ENCODE data around the gene ZMYM5.
"Not testable (repeated sequence)": the region's sequence is repeated elsewhere in the genome, so short reads cannot be mapped to it uniquely, and the experiment has no call there.

Gene ZMYM5

DNA sequence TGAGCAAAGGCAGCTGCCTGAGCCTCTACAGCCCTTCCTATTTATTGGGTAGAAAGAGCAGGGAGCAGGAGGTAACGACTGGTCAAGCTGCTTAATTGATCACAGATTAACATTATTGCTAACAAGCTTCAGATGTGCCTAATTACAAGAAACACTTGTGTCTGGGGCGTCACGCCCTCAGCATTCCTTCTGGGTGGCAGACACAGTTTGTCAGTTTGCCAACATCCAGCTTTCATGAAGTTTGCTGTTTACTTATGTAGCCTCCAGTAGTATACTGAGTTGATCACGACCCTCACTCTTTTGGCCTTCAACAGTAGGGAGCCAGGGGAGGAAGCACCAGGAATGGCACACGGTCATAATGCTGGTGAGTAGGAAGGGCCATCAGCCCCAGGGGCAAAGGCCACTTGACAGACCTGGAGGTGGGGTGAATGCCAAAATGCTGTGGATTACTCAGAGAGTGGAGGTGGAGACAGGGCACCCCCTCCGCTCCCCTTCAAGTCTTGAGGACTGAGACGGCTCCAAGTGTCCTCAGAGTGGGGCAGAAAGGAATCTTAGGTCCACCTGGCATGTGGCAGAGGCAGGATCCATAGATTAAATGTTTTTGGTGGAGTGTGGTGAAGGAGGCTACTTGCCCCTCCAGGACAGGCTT lies 45.8 kb downstream of the ZMYM5 start:
- Histone ChIP-seq H3K27me3 (ENCODE audit: control insufficient read depth, insufficient read depth, low read length) (no peaks in the 10 kb centered on the region), H3K4me3 (ENCODE audit: low read depth, low read length) (no peak overlapping the region), H3K4me1 (ENCODE audit: control insufficient read depth, insufficient read depth, low read length) (peaks cover 2% of the 10 kb centered on the region), H3K36me3 (ENCODE audit: control insufficient read depth, insufficient read depth, low read length) (no peaks in the 10 kb centered on the region), H3K9ac (ENCODE audit: low read depth, low read length) (no peak overlapping the region), H3K9me3 (ENCODE audit: control insufficient read depth, insufficient read depth, low read length) (no peaks in the 10 kb centered on the region)

GRCh38 chr13:19817106-19817505 lies 46.3 kb downstream of the ZMYM5 start:
- Histone ChIP-seq H3K4me1 (ENCODE audit: control insufficient read depth, insufficient read depth, low read length) (peaks cover 2% of the 10 kb centered on the region), H3K4me3 (ENCODE audit: low read depth, low read length) (no peak overlapping the region), H3K27me3 (ENCODE audit: control insufficient read depth, insufficient read depth, low read length) (no peaks in the 10 kb centered on the region), H3K36me3 (ENCODE audit: control insufficient read depth, insufficient read depth, low read length) (no peaks in the 10 kb centered on the region), H3K9me3 (ENCODE audit: control insufficient read depth, insufficient read depth, low read length) (no peaks in the 10 kb centered on the region), H3K9ac (ENCODE audit: low read depth, low read length) (no peak overlapping the region)

- H3K36me3 ChIP-seq (ENCODE audit: control insufficient read depth, insufficient read depth, low read length); H3K4me1 ChIP-seq (ENCODE audit: control insufficient read depth, insufficient read depth, low read length); H3K27me3 ChIP-seq (ENCODE audit: control insufficient read depth, insufficient read depth, low read length); H3K4me3 ChIP-seq (ENCODE audit: low read depth, low read length); H3K9me3 ChIP-seq (ENCODE audit: control insufficient read depth, insufficient read depth, low read length); H3K9ac ChIP-seq (ENCODE audit: low read depth, low read length): not testable (repeated sequence)
These were observed 47.6 kb downstream of the ZMYM5 start for GRCh38 chr13:19815842-19816241.

- no peaks in the 10 kb centered on the region for H3K9me3 ChIP-seq (ENCODE audit: control insufficient read depth, insufficient read depth, low read length)
- no peaks in the 10 kb centered on the region for H3K27me3 ChIP-seq (ENCODE audit: control insufficient read depth, insufficient read depth, low read length)
- H3K9ac ChIP-seq (ENCODE audit: low read depth, low read length): no peak overlapping the region
- no peak overlapping the region for H3K4me3 ChIP-seq (ENCODE audit: low read depth, low read length)
- H3K4me1 ChIP-seq (ENCODE audit: control insufficient read depth, insufficient read depth, low read length): no peaks in the 10 kb centered on the region
- H3K36me3 ChIP-seq (ENCODE audit: control insufficient read depth, insufficient read depth, low read length): no peaks in the 10 kb centered on the region
These were observed 52.2 kb downstream of the ZMYM5 start for GRCh38 chr13:19810996-19811881.

DNA sequence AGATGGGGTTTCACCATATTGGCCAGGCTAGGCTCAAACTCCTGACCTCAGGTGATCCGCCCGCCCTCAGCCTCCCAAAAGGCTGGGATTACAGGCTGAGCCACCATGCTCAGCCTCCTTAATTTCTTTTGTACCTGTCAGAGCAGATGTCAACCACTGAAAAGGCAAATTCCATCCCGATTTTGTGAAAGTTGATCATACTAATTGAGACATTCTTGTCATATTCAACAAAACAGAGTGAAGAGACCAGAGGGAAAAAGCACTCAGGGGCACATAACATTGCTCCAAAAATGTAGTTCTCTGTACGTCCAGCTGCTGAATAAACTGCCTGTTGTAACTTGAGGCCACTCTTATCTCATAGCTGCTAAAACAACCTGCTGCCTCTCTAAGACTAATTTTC lies 53.3 kb downstream of the ZMYM5 start:
- no peak overlapping the region for H3K4me3 ChIP-seq (ENCODE audit: low read depth, low read length)
- no peaks in the 10 kb centered on the region for H3K9me3 ChIP-seq (ENCODE audit: control insufficient read depth, insufficient read depth, low read length)
- no peaks in the 10 kb centered on the region for H3K4me1 ChIP-seq (ENCODE audit: control insufficient read depth, insufficient read depth, low read length)
- no peaks in the 10 kb centered on the region for H3K27me3 ChIP-seq (ENCODE audit: control insufficient read depth, insufficient read depth, low read length)
- no peak overlapping the region for H3K9ac ChIP-seq (ENCODE audit: low read depth, low read length)
- no peaks in the 10 kb centered on the region for H3K36me3 ChIP-seq (ENCODE audit: control insufficient read depth, insufficient read depth, low read length)

- Histone ChIP-seq H3K9me3 (ENCODE audit: control insufficient read depth, insufficient read depth, low read length) (no peaks in the 10 kb centered on the region), H3K27me3 (ENCODE audit: control insufficient read depth, insufficient read depth, low read length) (no peaks in the 10 kb centered on the region), H3K9ac (ENCODE audit: low read depth, low read length) (no peak overlapping the region), H3K36me3 (ENCODE audit: control insufficient read depth, insufficient read depth, low read length) (no peaks in the 10 kb centered on the region), H3K4me3 (ENCODE audit: low read depth, low read length) (no peak overlapping the region), H3K4me1 (ENCODE audit: control insufficient read depth, insufficient read depth, low read length) (no peaks in the 10 kb centered on the region)
These were observed 57.7 kb downstream of the ZMYM5 start for GRCh38 chr13:19805765-19806164.

- H3K9me3 ChIP-seq (ENCODE audit: control insufficient read depth, insufficient read depth, low read length): no peaks in the 10 kb centered on the region
- no peak overlapping the region for H3K9ac ChIP-seq (ENCODE audit: low read depth, low read length)
- no peaks in the 10 kb centered on the region for H3K36me3 ChIP-seq (ENCODE audit: control insufficient read depth, insufficient read depth, low read length)
- H3K4me1 ChIP-seq (ENCODE audit: control insufficient read depth, insufficient read depth, low read length): peaks cover 4% of the 10 kb centered on the region
- H3K27me3 ChIP-seq (ENCODE audit: control insufficient read depth, insufficient read depth, low read length): no peaks in the 10 kb centered on the region
- no peak overlapping the region for H3K4me3 ChIP-seq (ENCODE audit: low read depth, low read length)
These were observed 67.5 kb downstream of the ZMYM5 start for GRCh38 chr13:19795956-19796355.

GRCh38 chr13:19794631-19795030 lies 68.8 kb downstream of the ZMYM5 start:
- Histone ChIP-seq H3K36me3 (ENCODE audit: control insufficient read depth, insufficient read depth, low read length) (no peaks in the 10 kb centered on the region), H3K27me3 (ENCODE audit: control insufficient read depth, insufficient read depth, low read length) (no peaks in the 10 kb centered on the region), H3K4me3 (ENCODE audit: low read depth, low read length) (no peak overlapping the region), H3K9ac (ENCODE audit: low read depth, low read length) (no peak overlapping the region), H3K9me3 (ENCODE audit: control insufficient read depth, insufficient read depth, low read length) (no peaks in the 10 kb centered on the region), H3K4me1 (ENCODE audit: control insufficient read depth, insufficient read depth, low read length) (peaks cover 4% of the 10 kb centered on the region)

- Histone ChIP-seq H3K36me3 (ENCODE audit: control insufficient read depth, insufficient read depth, low read length) (no peaks in the 10 kb centered on the region), H3K9me3 (ENCODE audit: control insufficient read depth, insufficient read depth, low read length) (no peaks in the 10 kb centered on the region), H3K27me3 (ENCODE audit: control insufficient read depth, insufficient read depth, low read length) (no peaks in the 10 kb centered on the region), H3K9ac (ENCODE audit: low read depth, low read length) (no peak overlapping the region), H3K4me1 (ENCODE audit: control insufficient read depth, insufficient read depth, low read length) (peaks cover 4% of the 10 kb centered on the region), H3K4me3 (ENCODE audit: low read depth, low read length) (no peak overlapping the region)
These were observed 71.4 kb downstream of the ZMYM5 start for GRCh38 chr13:19791953-19792537.

DNA sequence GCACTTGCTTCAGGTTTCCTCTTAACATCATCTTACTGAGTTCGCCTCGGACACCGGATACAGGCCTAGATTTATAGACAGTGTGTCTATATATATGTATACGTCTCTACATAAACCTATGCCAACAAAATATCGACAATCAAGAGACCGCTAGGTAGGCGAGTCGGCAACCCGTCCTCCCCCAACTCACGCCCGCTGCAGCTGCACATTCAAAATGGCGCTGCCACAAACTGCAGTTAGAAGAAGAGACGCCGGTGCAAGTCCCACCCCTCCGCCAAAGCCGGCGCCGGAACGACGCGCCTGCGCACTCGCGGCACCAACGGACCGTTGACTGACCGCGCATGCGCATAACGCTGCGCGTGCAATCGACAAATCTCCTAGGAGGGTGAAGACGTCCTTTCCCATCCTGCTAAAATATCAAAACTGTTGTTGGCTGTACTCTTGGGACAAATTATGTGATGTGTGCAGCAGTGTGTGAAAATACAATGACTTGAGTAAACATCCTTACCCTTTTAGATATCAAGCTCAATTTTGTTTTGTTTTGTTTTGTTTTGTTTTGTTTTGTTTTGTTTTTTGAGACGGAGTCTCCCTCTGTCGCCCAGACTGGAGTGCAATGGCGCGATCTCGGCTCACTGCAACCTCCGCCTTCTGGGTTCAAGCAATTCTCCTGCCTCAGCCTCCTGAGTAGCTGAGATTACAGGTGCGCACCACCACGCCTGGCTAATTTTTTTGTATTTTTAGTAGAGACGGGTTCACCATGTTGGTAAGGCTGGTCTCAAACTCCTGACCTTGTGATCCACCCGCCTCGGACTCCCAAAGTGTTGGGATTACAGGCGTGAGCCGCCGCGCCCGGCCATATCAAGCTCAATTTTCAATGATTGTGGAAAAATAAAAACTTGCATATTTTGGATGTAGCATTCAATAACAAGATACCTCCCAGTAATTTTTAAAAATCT lies 80.4 kb downstream of the ZMYM5 start, which contains the start of gene PSPC1:
Gene PSPC1 (minus strand): TSS at position 219 of the 956 bp plus-strand sequence. CDS start 188 bp downstream, at position 31.
- Histone ChIP-seq H3K9ac (ENCODE audit: low read depth, low read length) (peak within 1 kb of the TSS; percentile 96), H3K4me3 (ENCODE audit: low read depth, low read length) (peak within 1 kb of the TSS; percentile 96)
- not testable (repeated sequence) for H3K36me3 ChIP-seq (ENCODE audit: control insufficient read depth, insufficient read depth, low read length); H3K9me3 ChIP-seq (ENCODE audit: control insufficient read depth, insufficient read depth, low read length); H3K27me3 ChIP-seq (ENCODE audit: control insufficient read depth, insufficient read depth, low read length); H3K4me1 ChIP-seq (ENCODE audit: control insufficient read depth, insufficient read depth, low read length)

- no peaks in the 10 kb centered on the region for H3K4me1 ChIP-seq (ENCODE audit: control insufficient read depth, insufficient read depth, low read length)
- peak overlapping the region; percentile 96 for H3K9ac ChIP-seq (ENCODE audit: low read depth, low read length)
- H3K36me3 ChIP-seq (ENCODE audit: control insufficient read depth, insufficient read depth, low read length): peaks cover 8% of the 10 kb centered on the region
- no peaks in the 10 kb centered on the region for H3K9me3 ChIP-seq (ENCODE audit: control insufficient read depth, insufficient read depth, low read length)
- peak overlapping the region; percentile 96 for H3K4me3 ChIP-seq (ENCODE audit: low read depth, low read length)
- H3K27me3 ChIP-seq (ENCODE audit: control insufficient read depth, insufficient read depth, low read length): no peaks in the 10 kb centered on the region
These were observed 81.3 kb downstream of the ZMYM5 start for GRCh38 chr13:19782049-19782726.

Data from iPS-15b (cell line).